Measurements from ENCODE around the gene FHOD3. TPM values are rescaled to one million over a fixed set of nuclear protein-coding genes. Genes with fewer than 3 reads are reported as not detected.
"Not testable (repeated sequence)": the region's sequence is repeated elsewhere in the genome, so short reads cannot be mapped to it uniquely, and the experiment has no call there.

FHOD3 gene
- polyA plus RNA-seq, 1 donor: 42.9 TPM

DNA sequence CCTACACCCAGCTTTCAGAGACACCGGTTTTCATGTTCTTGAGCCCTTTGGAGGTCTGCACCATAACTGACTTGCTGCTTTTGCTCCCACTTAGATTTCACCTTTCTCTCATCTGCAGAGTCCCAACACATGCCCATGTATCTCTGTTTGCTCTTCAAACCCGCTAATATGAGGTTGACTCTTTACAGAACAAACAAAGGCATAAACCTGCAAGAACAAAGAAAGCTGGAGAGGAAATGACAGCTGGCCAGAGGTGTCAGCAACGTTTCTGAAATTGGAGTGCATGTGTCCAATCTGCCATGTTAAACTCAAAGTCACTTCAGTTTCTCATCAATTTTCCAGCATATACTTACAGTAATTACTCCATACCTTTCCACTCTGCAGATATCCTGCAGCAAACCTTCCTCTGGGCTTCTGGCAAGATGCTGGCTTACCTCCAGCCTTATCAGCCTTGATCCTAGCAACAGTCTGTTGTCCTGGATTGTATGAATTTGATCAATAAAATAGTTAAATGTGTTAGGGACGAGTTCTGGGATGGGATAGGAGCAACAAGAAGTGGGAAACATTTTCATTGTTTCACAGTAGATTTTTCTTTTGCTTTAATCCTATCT lies 157.4 kb downstream of the FHOD3 start:
- DNase-seq: no peak

GRCh38 chr18:36455931-36456330 lies 158.4 kb downstream of the FHOD3 start:
- no peak for DNase-seq

DNA sequence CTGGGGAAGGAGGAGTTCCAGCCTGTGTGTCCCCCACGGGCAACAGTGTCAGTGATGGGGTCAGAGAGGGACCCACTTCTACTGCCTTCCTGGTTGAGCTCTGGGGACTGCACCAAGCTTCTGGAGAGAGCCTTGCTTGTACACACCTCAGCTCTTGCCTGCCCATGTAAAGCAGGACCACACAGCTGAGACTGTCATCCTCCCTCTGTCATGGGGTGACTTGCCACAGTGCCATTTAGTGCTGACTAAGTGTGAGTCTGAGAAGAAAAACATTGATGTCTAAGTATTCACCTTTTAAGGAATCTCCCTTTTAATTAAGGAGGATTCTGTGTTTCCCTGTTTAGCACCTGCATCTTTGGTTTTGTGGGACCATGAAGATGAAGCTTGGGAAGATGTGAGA lies 159.1 kb downstream of the FHOD3 start:
- no peak for DNase-seq

DNA sequence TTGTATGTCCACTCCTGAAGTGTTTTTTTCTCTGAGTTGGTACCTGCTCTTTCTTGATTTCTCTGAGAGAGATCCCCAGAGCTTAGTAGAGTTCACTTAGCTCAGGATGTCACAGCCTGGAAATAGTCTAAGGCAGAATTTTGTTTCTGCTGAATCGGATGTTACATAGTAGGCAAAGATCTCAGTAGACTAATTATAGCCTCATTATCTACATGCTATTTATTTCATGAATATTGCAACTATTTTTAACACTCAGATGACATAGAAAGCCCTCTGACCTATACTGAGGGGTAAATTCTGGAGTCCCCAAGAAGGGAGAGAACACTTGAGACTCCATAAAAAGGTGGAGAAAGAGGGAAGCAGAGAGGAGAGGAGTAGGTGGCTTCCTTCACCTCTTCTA lies 160.2 kb downstream of the FHOD3 start:
- DNase-seq: no peak

DNA sequence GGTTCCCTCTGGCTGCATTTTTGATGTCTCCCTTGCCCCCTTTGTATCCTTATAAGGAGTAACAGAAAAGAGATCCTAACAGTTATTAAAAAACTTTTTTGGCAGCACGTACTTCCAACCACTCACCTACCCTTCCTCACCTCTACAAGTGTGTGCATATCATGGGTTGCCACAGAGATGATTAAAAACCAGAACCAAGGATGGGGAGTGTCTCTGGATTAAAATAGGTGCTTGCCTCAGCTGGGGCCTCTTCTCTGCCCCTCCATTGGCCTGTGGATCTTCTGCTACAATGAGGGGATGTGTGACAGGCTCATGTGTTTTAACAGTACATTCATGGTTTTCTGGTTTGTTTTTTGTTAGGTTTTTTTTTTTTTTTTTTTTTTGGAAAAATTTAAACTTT lies 160.8 kb downstream of the FHOD3 start:
- no peak for DNase-seq

- DNase-seq: no peak
These were observed 161.7 kb downstream of the FHOD3 start for GRCh38 chr18:36459203-36459602.

- no peak for DNase-seq
These were observed 162.3 kb downstream of the FHOD3 start for GRCh38 chr18:36459786-36460185.

GRCh38 chr18:36460324-36460850 lies 162.9 kb downstream of the FHOD3 start:
- no peak for DNase-seq

DNA sequence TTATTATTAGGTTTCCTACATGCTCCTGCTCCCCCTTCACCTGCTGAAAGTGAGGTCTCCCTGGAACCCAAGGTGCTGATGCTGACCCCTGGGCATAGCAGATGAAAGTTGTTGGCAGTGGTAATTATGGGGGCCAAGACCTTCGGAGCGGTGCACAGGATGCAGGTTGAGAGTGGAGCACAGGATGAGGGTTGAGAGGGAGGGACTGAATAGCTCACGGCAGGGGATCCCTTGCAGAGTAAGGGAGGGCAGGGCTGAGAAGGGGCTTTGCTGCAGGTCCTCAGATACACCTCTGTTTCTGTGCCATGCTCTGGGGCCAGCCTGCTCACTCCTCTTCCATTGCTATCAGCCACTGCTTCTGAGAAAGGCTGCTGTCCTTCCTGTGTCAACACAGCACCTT lies 163.3 kb downstream of the FHOD3 start:
- DNase-seq: no peak

GRCh38 chr18:36461551-36461987 lies 164.1 kb downstream of the FHOD3 start:
- DNase-seq: no peak

DNA sequence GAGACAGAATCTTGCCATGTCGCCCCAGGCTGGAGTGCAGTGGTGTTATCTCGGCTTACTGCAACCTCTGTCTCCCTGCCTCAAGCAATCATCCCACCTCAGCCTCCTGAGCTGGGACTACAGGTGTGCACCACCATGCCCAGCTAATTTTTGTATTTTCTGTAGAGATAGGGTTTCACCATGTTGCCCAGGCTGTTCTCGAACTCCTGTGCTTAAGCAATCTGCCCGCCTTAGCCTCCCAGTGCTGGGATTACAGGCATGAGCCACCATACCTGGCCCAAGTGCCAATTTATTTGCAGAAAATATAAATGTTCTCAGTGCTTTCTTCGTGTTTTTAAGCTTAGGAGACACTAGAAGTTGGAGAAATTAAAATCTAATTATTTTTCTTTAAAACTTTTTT lies 166.0 kb downstream of the FHOD3 start:
- DNase-seq: not testable (repeated sequence)

DNA sequence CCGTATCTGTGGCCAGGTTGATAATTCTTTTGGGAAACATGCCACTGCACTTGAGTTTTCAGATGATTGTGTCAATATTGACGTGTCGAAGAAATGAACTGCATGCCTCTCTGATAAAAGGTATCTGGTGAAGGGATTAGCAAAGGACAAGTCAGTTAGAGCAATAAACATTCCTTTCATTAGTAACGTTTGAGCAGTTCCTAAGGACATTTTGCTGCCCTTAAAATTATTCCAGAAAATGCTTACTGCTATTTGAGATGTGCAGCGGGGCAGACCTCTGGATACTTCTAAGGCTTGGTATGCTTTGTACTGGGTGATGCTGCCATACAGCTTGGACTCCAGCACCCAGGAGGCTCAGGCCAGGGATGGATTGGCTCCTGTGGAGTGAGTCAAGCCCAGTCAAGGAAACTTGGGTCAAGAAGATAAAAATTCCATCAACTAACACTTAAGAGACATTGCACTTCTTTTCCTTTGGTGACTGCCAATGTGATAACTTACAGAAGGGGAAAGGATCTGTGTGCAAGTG lies 166.7 kb downstream of the FHOD3 start:
- DNase-seq: peak; percentile 19

DNA sequence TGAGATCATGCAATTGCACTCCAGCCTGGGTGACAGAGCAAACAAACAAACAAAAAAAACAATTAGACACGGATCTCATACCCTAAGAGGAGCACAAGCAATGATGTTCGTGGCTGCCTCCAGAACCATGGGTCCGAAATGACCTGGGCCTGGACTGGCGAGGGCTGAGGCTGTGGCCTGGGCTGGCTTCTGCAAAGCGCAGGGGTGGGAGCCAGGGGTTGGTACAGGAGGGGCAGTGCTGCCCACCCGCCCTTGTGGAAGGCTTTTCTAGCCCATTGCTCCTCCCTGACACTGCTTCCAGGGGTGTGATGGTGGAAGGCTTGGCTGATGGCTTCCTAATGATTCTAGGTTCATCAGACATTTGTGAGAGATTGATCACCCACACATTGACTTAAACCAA lies 167.8 kb downstream of the FHOD3 start:
- DNase-seq: no peak

- no peak for DNase-seq
These were observed 168.5 kb downstream of the FHOD3 start for GRCh38 chr18:36465970-36466369.

- DNase-seq: no peak
These were observed 170.1 kb downstream of the FHOD3 start for GRCh38 chr18:36467614-36468013.

DNA sequence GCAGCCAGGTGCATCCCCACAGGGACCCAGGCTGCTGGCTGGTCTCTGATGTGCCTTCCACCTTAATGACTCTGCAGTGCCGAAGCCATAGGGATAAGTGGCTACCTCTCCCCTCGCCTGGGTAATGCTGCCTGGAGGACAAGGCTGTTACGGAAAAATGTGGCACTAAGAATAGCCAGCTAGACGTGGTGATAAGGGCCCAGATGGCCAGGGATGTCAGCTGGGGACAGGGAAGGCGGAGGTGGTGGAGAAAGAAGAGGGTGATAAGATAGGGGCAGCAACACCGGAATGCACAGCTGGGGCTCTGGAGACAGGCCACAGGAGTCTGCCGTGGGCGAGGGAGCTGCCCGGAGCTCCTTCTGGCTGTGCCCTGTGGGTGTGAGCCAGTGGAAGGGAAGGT lies 170.6 kb downstream of the FHOD3 start:
- no peak for DNase-seq

DNA sequence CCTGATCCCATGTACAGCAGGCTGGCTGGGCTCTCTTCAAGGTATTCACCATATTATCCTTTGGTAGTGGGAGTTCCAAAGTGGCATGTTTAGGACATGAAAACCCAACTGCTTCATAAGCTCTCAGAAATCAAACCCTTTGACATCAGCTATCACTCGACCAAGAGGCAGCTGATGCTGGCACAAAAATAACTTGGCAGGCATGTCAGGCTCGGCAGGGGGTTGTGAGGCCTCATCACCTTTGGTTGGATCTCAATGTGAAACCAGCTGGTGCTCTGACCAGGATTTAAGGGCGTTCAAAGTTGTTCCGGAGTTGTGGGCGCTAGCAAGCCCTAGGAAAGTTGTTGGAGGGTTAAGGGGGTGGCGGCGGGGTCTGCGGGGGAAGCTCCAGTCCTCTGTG lies 171.9 kb downstream of the FHOD3 start:
- no peak for DNase-seq

- DNase-seq: no peak
These were observed 173.4 kb downstream of the FHOD3 start for GRCh38 chr18:36470896-36471295.

DNA sequence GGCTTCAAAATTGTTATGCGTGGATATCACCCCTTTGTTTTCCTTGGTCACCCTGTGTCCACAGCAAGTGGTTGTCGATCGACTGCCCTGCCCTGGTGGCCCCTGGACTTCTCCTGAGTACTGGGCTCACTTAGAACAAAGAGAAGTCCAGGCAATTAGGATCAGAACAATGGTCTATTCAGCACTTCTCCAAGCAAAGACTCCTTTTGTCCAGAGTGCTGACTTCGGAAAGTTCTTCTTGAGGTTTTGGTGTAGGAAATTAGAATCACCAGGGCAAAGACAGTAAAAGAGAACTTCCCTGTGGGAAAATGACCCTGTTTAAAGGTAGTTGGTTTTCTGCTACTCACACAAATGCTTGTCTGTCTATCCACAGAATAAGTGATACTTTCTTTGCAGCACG lies 173.9 kb downstream of the FHOD3 start:
- no peak for DNase-seq

- DNase-seq: no peak
These were observed 178.9 kb downstream of the FHOD3 start for GRCh38 chr18:36476433-36476832.

DNA sequence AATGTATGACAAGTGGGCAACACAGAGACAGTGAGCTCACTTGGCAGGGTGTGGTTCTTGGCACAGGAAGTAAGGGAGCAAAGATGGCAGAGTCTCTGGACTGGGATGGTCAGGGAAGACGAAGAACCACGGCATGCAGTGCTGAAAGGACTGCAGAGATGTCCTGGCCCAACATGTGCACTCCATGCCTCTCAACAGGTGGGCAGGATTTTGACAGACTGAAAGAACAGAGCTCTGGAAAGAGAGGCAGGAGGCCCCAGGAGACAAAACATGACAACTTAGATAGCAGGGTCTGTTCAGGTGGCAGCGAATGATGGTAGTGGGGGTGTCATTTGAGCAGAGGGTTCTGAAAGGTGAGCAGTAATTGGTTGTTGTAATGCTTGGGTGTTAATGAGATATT lies 180.3 kb downstream of the FHOD3 start:
- no peak for DNase-seq

GRCh38 chr18:36481201-36481657 lies 183.7 kb downstream of the FHOD3 start:
- DNase-seq: no peak

DNA sequence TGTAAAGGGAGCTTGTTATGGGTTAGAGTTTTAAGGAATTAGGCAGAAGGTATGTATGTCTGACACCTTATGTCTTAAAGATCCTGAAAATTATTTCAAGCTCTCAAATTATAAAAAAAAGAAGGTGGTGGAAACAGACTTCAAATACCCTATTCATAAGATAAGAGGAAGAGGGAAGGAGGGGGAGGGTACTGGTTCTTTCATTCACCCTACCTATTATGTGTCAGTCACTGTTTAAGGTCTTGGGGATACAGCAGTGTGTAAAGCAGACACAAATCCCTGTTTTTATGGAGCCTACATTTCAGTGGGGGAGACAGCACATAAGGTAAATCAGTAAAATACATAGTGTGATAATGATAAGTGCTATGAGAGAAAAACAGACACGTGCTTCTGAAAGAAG lies 184.4 kb downstream of the FHOD3 start:
- DNase-seq: no peak

- no peak for DNase-seq
These were observed 187.1 kb downstream of the FHOD3 start for GRCh38 chr18:36484591-36484990.

GRCh38 chr18:36485772-36486171 lies 188.3 kb downstream of the FHOD3 start:
- DNase-seq: no peak
